Measurements from ENCODE around the gene CCDC40.

Gene CCDC40

GRCh38 chr17:79990051-79990592, 46.3 kb upstream of the CCDC40 start:
- TF ChIP-seq USF1 (IDR thresholded peaks at IDR 0.05) = no peak
- TF ChIP-seq TCF12 (IDR thresholded peaks at IDR 0.05; ENCODE audit: low read depth) = no peak
- no peak for TF ChIP-seq EP300 (IDR thresholded peaks at IDR 0.05; ENCODE audit: borderline replicate concordance)
- TF ChIP-seq TAF1 (IDR thresholded peaks at IDR 0.05; ENCODE audit: low read depth) = no peak
- no peak for TF ChIP-seq TEAD4 (IDR thresholded peaks at IDR 0.05)
- TF ChIP-seq YY1 (IDR thresholded peaks at IDR 0.05; ENCODE audit: low read depth) = no peak
- no peak for TF ChIP-seq NFIC (IDR thresholded peaks at IDR 0.05)
- no peak for TF ChIP-seq FOXM1 (IDR thresholded peaks at IDR 0.05; ENCODE audit: borderline replicate concordance, low read depth)

DNA sequence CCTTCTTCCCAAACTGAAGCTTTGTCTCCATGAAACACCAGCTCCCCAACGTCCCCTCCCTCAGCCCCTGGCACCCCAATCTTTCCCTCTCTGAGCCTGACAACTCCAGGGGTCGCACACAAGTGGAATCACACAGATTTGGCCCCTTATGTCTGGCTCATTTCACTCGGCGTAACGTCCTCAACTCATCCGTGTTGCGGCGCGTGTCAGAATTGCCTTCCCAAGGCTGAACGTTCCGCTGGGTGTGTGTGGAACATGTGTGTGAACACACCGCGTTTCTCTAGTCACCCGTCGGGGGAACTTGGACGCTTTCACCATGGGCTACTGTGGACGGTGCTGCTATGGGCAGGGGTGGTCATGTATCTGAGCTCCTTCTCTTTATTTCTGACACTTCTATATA, 45.7 kb upstream of the CCDC40 start:
- TF ChIP-seq TCF12 (IDR thresholded peaks at IDR 0.05; ENCODE audit: low read depth) = no peak
- no peak for TF ChIP-seq ZBTB7A (IDR thresholded peaks at IDR 0.05; ENCODE audit: low read depth)
- TF ChIP-seq CEBPB (IDR thresholded peaks at IDR 0.05) = no peak
- TF ChIP-seq CREB1 (IDR thresholded peaks at IDR 0.05; ENCODE audit: low read depth) = no peak
- no peak for TF ChIP-seq TAF1 (IDR thresholded peaks at IDR 0.05; ENCODE audit: low read depth)
- TF ChIP-seq NFIC (IDR thresholded peaks at IDR 0.05) = no peak
- TF ChIP-seq USF1 (IDR thresholded peaks at IDR 0.05) = no peak
- TF ChIP-seq, protein P1, sequence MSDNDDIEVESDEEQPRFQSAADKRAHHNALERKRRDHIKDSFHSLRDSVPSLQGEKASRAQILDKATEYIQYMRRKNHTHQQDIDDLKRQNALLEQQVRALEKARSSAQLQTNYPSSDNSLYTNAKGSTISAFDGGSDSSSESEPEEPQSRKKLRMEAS (IDR thresholded peaks at IDR 0.05) = no peak
- TF ChIP-seq EP300 (IDR thresholded peaks at IDR 0.05; ENCODE audit: borderline replicate concordance) = no peak
- TF ChIP-seq FOXM1 (IDR thresholded peaks at IDR 0.05; ENCODE audit: borderline replicate concordance, low read depth) = no peak

DNA sequence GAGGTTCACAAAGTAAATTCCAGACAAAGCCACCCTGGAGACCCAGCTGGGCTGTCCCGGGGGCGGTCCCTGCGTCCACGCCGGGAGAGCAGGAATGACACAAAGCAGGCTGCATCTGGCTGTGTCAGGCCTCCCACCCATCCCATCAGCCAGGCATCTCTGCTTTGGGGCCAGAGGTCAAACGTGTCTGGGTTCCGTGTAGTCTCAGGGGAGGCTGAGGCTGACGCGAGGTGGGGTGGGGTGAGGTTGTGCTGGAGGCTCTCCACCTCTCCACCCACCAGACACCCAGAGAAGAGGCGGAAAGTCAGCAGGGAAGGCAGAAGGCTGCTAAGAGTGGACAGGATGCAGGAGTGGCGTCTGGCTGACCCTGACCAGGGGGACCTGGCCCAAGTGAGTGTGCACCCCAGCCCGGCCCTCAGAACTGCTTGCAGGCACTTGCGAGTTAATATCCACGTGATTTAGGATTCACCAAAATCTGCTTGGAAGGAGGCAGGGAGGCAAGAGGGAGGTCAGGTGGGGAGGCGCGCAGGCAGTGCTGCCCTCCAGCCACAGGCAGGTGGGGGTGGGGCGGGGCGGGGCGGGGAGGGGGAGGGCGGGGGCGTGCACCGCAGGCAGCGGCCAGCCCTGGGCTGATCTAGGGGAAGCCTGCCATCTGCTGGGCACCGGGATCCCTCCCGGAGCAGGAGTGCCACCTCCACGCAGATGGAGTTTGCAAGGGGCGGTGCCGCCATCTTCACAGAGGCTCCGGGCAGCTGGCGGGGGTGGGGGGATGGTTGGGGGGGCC, 45.1 kb upstream of the CCDC40 start:
- TF ChIP-seq CREB1 (IDR thresholded peaks at IDR 0.05; ENCODE audit: low read depth) (no peak), YY1 (IDR thresholded peaks at IDR 0.05; ENCODE audit: low read depth) (peak; percentile 82), NFIC (IDR thresholded peaks at IDR 0.05) (no peak), ZBTB7A (IDR thresholded peaks at IDR 0.05; ENCODE audit: low read depth) (no peak; the same call in 1 of the 2 replicates), CEBPB (IDR thresholded peaks at IDR 0.05) (no peak), RAD21 (IDR thresholded peaks at IDR 0.05; ENCODE audit: low read depth) (peak; percentile 81), TCF12 (IDR thresholded peaks at IDR 0.05; ENCODE audit: low read depth) (peak; percentile 32; the same call in 1 of the 2 replicates), EP300 (IDR thresholded peaks at IDR 0.05; ENCODE audit: borderline replicate concordance) (peak; percentile 30; the same call in 1 of the 2 replicates), REST (IDR thresholded peaks at IDR 0.05; ENCODE audit: low read depth) (no peak), TEAD4 (IDR thresholded peaks at IDR 0.05) (no peak), USF1 (IDR thresholded peaks at IDR 0.05) (no peak), EGR1 (IDR thresholded peaks at IDR 0.05) (0 out of 2 replicates have a peak, but pooled peaks have one; percentile 28), FOXM1 (IDR thresholded peaks at IDR 0.05; ENCODE audit: borderline replicate concordance, low read depth) (no peak), TAF1 (IDR thresholded peaks at IDR 0.05; ENCODE audit: low read depth) (no peak)
- TF ChIP-seq, protein P1 (IDR thresholded peaks at IDR 0.05) = peak; percentile 50

- TF ChIP-seq, protein P1 (IDR thresholded peaks at IDR 0.05) = peak; percentile 11; the same call in 1 of the 2 replicates
- peak; percentile 6; the same call in 1 of the 2 replicates for TF ChIP-seq EP300 (IDR thresholded peaks at IDR 0.05; ENCODE audit: borderline replicate concordance)
- peak; percentile 83; the same call in 1 of the 2 replicates for TF ChIP-seq ZBTB7A (IDR thresholded peaks at IDR 0.05; ENCODE audit: low read depth)
- no peak; the same call in 1 of the 2 replicates for TF ChIP-seq TAF1 (IDR thresholded peaks at IDR 0.05; ENCODE audit: low read depth)
- no peak for TF ChIP-seq FOXM1 (IDR thresholded peaks at IDR 0.05; ENCODE audit: borderline replicate concordance, low read depth)
Measured at GRCh38 chr17:79991924-79992648, 44.4 kb upstream of the CCDC40 start.

DNA sequence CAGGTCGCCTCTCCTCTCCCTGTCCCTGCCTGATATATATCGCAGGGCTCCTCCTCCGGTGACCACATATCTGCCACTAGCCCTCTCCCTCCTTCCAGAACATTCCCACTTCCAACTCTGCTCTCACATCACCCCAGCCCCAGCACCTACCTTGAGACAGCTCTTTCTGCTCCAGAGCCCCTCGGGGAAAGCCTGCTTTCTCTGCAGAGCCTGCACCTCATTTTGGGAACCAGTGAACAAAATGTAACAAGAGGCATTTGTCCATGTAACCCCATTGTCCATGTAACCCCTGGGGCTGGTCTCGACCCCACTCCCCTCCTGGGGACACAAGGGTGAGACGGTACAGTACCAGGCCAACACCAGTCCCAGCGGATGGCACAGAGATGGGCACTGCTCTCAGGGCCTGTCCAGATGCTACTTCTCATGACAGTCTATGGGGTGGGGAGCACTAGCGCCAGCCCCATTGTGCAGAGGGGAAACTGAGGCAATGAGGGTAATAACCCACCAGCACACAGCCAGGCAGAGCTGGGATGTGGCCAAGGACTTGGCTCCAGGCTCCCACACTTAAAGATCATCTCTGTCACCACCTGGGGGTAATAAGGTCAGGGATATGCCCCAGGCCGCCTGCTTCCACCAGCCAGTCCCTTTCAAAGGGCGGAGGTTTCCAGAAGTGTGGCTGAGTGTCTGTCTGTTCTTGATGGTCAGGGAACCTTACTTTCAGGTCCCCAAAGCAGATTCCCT, 43.6 kb upstream of the CCDC40 start:
- TF ChIP-seq USF1 (IDR thresholded peaks at IDR 0.05) (no peak), FOXM1 (IDR thresholded peaks at IDR 0.05; ENCODE audit: borderline replicate concordance, low read depth) (no peak), CREB1 (IDR thresholded peaks at IDR 0.05; ENCODE audit: low read depth) (no peak), TEAD4 (IDR thresholded peaks at IDR 0.05) (no peak), CEBPB (IDR thresholded peaks at IDR 0.05) (no peak), TAF1 (IDR thresholded peaks at IDR 0.05; ENCODE audit: low read depth) (no peak), RAD21 (IDR thresholded peaks at IDR 0.05; ENCODE audit: low read depth) (no peak), ZBTB7A (IDR thresholded peaks at IDR 0.05; ENCODE audit: low read depth) (no peak; the same call in 1 of the 2 replicates)

Data from Ishikawa (cell line).